GM23338 (cell line): ENCODE results near the gene RILPL1. TPM values are rescaled to one million over a fixed set of nuclear protein-coding genes. Genes with fewer than 3 reads are reported as not detected.
"Not testable (repeated sequence)": the region's sequence is repeated elsewhere in the genome, so short reads cannot be mapped to it uniquely, and the experiment has no call there.

ENCODE experiments used
- ATAC-seq: fragments of 200-7000 bp; cut with Tn5 transposase; 3 replicates; pipeline ENCODE4 v1.9.1; 2020
- DNase-seq: peaks from one replicate; pipeline ENCODE4 v3.0.0-alpha.2; 2015; ENCODE audit warnings: low spot score
- H2AFZ ChIP-seq: fragments of 200-600 bp; sonication (generic); 2 replicates; pipeline ENCODE4 v1.8.0; 2016; ENCODE audit warnings: antibody characterized with exemption, mild to moderate bottlenecking, moderate library complexity
- H3F3A ChIP-seq: fragments of 200-600 bp; sonication (generic); replicated peaks from 2 replicates; pipeline ENCODE4 v1.8.0; 2017; ENCODE audit warnings: antibody characterized with exemption, mixed run types, low read depth
- H3K27ac ChIP-seq: fragments of 200-600 bp; sonication (generic); 2 replicates; pipeline ENCODE4 v1.6.1; 2016; ENCODE audit warnings: low read depth
- H3K27me3 ChIP-seq: fragments of 200-600 bp; sonication (generic); 2 replicates; pipeline ENCODE4 v1.8.0; 2016; ENCODE audit warnings: mild to moderate bottlenecking, mixed run types, moderate library complexity; ENCODE audit not compliant: insufficient read depth
- H3K36me3 ChIP-seq: fragments of 200-600 bp; sonication (generic); 2 replicates; pipeline ENCODE4 v1.8.0; 2016; ENCODE audit warnings: mild to moderate bottlenecking; ENCODE audit not compliant: insufficient read depth
- H3K4me1 ChIP-seq: fragments of 200-600 bp; sonication (generic); 2 replicates; pipeline ENCODE4 v1.8.0; 2016; ENCODE audit warnings: mild to moderate bottlenecking, moderate library complexity; ENCODE audit not compliant: insufficient read depth
- H3K4me2 ChIP-seq: fragments of 200-600 bp; sonication (generic); 2 replicates; pipeline ENCODE4 v1.7.1; 2017; ENCODE audit warnings: mixed run types
- H3K4me3 ChIP-seq: fragments of 200-600 bp; sonication (generic); 2 replicates; pipeline ENCODE4 v1.6.1; 2016; ENCODE audit warnings: mixed run types
- H3K79me2 ChIP-seq: fragments of 200-600 bp; sonication (generic); replicated peaks from 2 replicates; pipeline ENCODE4 v1.8.0; 2017; ENCODE audit warnings: mild to moderate bottlenecking; ENCODE audit not compliant: insufficient read depth
- H3K9me2 ChIP-seq: fragments of 200-600 bp; sonication (generic); 2 replicates; pipeline ENCODE4 v1.8.0; 2017; ENCODE audit not compliant: insufficient read depth
- H4K20me1 ChIP-seq: fragments of 200-600 bp; sonication (generic); replicated peaks from 2 replicates; pipeline ENCODE4 v1.8.0; 2017; ENCODE audit warnings: mild to moderate bottlenecking; ENCODE audit not compliant: insufficient read depth
- H3K27ac Mint-ChIP-seq: 2 replicates; pipeline ENCODE4 v1.8.0; 2020; ENCODE audit warnings: inconsistent platforms, mild to moderate bottlenecking, moderate library complexity, mixed read lengths
- H3K27me3 Mint-ChIP-seq: 3 replicates; pipeline ENCODE4 v1.8.0; 2022; ENCODE audit warnings: low read depth, mild to moderate bottlenecking, moderate library complexity, mixed read lengths, inconsistent platforms; ENCODE audit not compliant: insufficient read depth, poor library complexity
- H3K36me3 Mint-ChIP-seq: 3 replicates; pipeline ENCODE4 v1.8.0; 2021; ENCODE audit warnings: low read depth, mild to moderate bottlenecking, inconsistent platforms, moderate library complexity, mixed read lengths
- H3K4me1 Mint-ChIP-seq: 3 replicates; pipeline ENCODE4 v1.8.0; 2020; ENCODE audit warnings: mild to moderate bottlenecking, inconsistent platforms, mixed read lengths
- H3K4me3 Mint-ChIP-seq: 3 replicates; pipeline ENCODE4 v1.8.0; 2021; ENCODE audit warnings: moderate library complexity, mild to moderate bottlenecking, inconsistent platforms, mixed read lengths
- H3K9me3 Mint-ChIP-seq: 3 replicates; pipeline ENCODE4 v1.8.0; 2020; ENCODE audit warnings: moderate library complexity, mild to moderate bottlenecking, inconsistent platforms, mixed read lengths
- EZH2 ChIP-seq: fragments of 200-600 bp; sonication (generic); IDR thresholded peaks from one replicate; pipeline ENCODE4 v1.8.0; 2017; ENCODE audit warnings: antibody characterized with exemption, mild to moderate bottlenecking, low read depth; ENCODE audit not compliant: unreplicated experiment
- EZH2phosphoT487 ChIP-seq: fragments of 200-600 bp; sonication (generic); IDR thresholded peaks from one replicate; pipeline ENCODE4 v1.8.1; 2018; ENCODE audit warnings: antibody characterized with exemption; ENCODE audit not compliant: unreplicated experiment
- NANOG ChIP-seq: IDR thresholded peaks from 2 replicates; pipeline ENCODE4 v1.6.1; 2016; ENCODE audit warnings: antibody characterized with exemption, borderline replicate concordance
- STAT1 ChIP-seq: IDR thresholded peaks from one replicate; pipeline ENCODE4 v1.6.1; 2016; ENCODE audit warnings: antibody characterized with exemption; ENCODE audit not compliant: unreplicated experiment
- ZNF114 ChIP-seq: fragments of 250-450 bp; sonication (Bioruptor Pico); IDR thresholded peaks from 2 replicates; pipeline ENCODE4 v1.5.0; 2020; ENCODE audit warnings: mild to moderate bottlenecking, moderate library complexity
- polyA plus RNA-seq: library from polyadenylated mRNA; unstranded; fragments of >200 nt; fragmentation: Nextera tagmentation; extraction: Ambion mirVana; gene quantifications from 2 replicates; pipeline ENCODE4 v1.2.1, GENCODE V29; 2016
- total RNA-seq: library from RNA; depleted of rRNA; stranded (reverse); fragments of >200 nt; shearing (Covaris generic); gene quantifications from 2 replicates; pipeline ENCODE4 v1.2.3, GENCODE V29; 2014
- TF ChIP-seq, protein P1 (sequence below): IDR thresholded peaks from one replicate; pipeline ENCODE4 v1.6.1; 2018; ENCODE audit warnings: antibody characterized with exemption; ENCODE audit not compliant: unreplicated experiment
- TF ChIP-seq, protein P2 (sequence below): IDR thresholded peaks from 2 replicates; pipeline ENCODE4 v1.6.1; 2016; ENCODE audit warnings: antibody characterized with exemption
- TF ChIP-seq, protein P3 (sequence below), 2 experiments: fragments of 200-600 bp in 1 of 2; sonication (generic) in 1 of 2; conservative IDR thresholded peaks; 2 replicates each; pipeline versions ENCODE4 v1.5.1 to v1.6.1; 2016 to 2017; ENCODE audit warnings: antibody characterized with exemption in 2 of 2, low read depth in 2 of 2, mild to moderate bottlenecking in 2 of 2, moderate library complexity in 1 of 2

RILPL1 gene
- total and polyA plus RNA-seq, 2 experiments from 2014 or later, result 3.9 to 7.9 TPM

DNA sequence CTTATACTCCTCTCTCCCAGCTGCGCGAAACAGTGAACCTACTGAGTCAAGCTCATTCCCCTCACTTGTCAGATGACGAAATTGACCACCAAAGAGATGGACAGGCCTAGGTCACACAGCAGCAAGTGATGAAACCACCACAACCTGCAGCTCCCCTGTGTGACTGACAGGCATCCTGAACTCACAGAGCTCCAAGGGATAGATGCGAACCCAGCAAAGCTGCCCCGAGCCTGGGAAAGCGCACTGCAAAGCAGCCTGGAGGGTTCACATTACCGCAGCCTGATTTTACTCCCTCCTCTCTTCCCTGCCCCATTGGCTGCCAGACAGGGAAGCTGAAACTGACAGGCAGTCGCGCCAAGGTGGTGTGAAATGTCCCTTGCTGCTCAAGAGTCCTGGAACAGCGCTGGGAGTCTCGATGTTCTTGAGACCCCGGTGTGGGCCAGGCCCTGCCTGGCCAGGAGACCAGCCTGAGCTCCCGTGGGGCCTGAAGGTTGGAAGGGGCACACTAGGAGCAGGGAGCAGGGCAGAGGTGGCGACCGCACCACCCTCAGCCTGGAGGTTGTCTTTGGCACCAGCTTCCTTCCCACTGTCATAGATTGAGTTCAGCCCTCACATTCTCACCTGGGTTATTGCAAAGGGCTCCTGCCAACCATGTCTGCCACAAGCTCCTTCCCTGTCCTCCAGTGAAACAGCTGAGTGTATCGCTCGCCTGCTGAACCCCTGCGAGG lies 39.2 kb downstream of the RILPL1 start (continued):
- TF ChIP-seq STAT1, result no peak
- TF ChIP-seq, protein P1, sequence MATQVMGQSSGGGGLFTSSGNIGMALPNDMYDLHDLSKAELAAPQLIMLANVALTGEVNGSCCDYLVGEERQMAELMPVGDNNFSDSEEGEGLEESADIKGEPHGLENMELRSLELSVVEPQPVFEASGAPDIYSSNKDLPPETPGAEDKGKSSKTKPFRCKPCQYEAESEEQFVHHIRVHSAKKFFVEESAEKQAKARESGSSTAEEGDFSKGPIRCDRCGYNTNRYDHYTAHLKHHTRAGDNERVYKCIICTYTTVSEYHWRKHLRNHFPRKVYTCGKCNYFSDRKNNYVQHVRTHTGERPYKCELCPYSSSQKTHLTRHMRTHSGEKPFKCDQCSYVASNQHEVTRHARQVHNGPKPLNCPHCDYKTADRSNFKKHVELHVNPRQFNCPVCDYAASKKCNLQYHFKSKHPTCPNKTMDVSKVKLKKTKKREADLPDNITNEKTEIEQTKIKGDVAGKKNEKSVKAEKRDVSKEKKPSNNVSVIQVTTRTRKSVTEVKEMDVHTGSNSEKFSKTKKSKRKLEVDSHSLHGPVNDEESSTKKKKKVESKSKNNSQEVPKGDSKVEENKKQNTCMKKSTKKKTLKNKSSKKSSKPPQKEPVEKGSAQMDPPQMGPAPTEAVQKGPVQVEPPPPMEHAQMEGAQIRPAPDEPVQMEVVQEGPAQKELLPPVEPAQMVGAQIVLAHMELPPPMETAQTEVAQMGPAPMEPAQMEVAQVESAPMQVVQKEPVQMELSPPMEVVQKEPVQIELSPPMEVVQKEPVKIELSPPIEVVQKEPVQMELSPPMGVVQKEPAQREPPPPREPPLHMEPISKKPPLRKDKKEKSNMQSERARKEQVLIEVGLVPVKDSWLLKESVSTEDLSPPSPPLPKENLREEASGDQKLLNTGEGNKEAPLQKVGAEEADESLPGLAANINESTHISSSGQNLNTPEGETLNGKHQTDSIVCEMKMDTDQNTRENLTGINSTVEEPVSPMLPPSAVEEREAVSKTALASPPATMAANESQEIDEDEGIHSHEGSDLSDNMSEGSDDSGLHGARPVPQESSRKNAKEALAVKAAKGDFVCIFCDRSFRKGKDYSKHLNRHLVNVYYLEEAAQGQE, result no peak
- TF ChIP-seq, protein P2, sequence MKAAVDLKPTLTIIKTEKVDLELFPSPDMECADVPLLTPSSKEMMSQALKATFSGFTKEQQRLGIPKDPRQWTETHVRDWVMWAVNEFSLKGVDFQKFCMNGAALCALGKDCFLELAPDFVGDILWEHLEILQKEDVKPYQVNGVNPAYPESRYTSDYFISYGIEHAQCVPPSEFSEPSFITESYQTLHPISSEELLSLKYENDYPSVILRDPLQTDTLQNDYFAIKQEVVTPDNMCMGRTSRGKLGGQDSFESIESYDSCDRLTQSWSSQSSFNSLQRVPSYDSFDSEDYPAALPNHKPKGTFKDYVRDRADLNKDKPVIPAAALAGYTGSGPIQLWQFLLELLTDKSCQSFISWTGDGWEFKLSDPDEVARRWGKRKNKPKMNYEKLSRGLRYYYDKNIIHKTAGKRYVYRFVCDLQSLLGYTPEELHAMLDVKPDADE, result no peak
- no peak for TF ChIP-seq EZH2
- no peak for TF ChIP-seq EZH2phosphoT487
- TF ChIP-seq ZNF114 (CRISPR knock-in tag), result no peak

DNA sequence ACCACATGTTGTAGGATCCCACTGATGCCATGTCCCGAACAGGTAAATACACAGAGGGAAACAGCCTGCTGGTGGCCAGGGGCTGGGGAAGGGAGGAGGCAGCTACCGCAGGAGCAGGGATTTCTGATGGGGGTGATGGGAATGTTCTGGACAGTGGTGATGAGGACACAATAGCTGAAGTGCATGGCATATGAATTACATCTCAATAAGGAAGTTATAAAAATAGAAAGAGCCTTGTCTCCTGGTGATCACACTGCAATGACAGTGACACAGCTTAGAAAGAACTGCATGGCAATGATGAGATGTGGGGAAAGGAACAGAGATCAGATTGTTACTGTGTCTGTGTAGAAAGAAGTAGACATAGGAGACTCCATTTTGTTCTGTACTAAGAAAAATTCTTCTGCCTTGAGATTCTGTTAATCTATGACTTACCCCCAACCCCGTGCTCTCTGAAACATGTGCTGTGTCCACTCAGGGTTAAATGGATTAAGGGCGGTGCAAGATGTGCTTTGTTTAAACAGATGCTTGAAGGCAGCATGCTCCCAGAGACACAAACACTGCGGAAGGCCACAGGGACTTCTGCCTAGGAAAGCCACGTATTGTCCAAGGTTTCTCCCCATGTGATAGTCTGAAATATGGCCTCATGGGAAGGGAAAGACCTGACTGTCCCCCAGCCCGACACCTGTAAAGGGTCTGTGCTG lies 41.0 kb downstream of the RILPL1 start:
- not testable (repeated sequence) for H3K4me1 ChIP-seq, H3K36me3 Mint-ChIP-seq, H3K9me3 Mint-ChIP-seq, H3K79me2 ChIP-seq, DNase-seq, H3K27me3 ChIP-seq, H3K27me3 Mint-ChIP-seq, H3K27ac Mint-ChIP-seq, H3K27ac ChIP-seq, H3K4me2 ChIP-seq, H3K9me2 ChIP-seq, H3K4me3 Mint-ChIP-seq, H3K4me3 ChIP-seq, H4K20me1 ChIP-seq, ATAC-seq, H3F3A ChIP-seq, H2AFZ ChIP-seq, H3K36me3 ChIP-seq
- peaks cover 14% of the 10 kb centered on the region for H3K4me1 Mint-ChIP-seq

DNA sequence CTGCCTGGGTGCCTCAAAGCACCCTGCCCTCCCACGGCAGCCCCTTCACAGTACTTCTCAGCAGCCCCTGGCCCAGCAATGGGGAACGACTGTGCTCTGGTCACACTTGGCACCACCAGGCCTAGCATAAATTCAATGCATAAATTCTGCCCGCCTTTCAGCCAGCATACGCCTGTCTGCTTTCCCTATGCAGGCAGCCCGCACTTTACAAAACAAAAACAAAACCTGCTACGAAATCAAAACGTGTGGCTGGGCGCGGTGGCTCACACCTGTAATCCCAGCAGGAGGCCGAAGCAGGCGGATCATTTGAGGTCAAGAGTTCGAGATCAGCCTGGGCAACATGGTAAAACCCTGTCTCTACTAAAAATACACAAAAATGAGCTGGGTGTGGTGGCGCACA lies 42.0 kb downstream of the RILPL1 start:
- H3K4me3 Mint-ChIP-seq, result no peak overlapping the region
- Histone ChIP-seq H3K27ac (no peak overlapping the region), H3F3A (no peaks in the 10 kb centered on the region), H3K9me2 (no peaks in the 10 kb centered on the region), H3K27me3 (no peaks in the 10 kb centered on the region), H4K20me1 (no peaks in the 10 kb centered on the region), H3K4me3 (no peak overlapping the region), H3K36me3 (no peaks in the 10 kb centered on the region), H2AFZ (no peak overlapping the region), H3K79me2 (no peaks in the 10 kb centered on the region), H3K4me2 (no peak overlapping the region), H3K4me1 (no peaks in the 10 kb centered on the region)
- H3K36me3 Mint-ChIP-seq, result no peaks in the 10 kb centered on the region; the same call in 2 of the 3 replicates
- no peak overlapping the region for H3K27ac Mint-ChIP-seq
- no peaks in the 10 kb centered on the region for H3K9me3 Mint-ChIP-seq
- ATAC-seq, result no peak
- H3K4me1 Mint-ChIP-seq, result peaks cover 14% of the 10 kb centered on the region
- no peak for DNase-seq
- peaks cover 6% of the 10 kb centered on the region for H3K27me3 Mint-ChIP-seq
- TF ChIP-seq NANOG (no peak), EZH2phosphoT487 (no peak)
- TF ChIP-seq, protein P3, sequence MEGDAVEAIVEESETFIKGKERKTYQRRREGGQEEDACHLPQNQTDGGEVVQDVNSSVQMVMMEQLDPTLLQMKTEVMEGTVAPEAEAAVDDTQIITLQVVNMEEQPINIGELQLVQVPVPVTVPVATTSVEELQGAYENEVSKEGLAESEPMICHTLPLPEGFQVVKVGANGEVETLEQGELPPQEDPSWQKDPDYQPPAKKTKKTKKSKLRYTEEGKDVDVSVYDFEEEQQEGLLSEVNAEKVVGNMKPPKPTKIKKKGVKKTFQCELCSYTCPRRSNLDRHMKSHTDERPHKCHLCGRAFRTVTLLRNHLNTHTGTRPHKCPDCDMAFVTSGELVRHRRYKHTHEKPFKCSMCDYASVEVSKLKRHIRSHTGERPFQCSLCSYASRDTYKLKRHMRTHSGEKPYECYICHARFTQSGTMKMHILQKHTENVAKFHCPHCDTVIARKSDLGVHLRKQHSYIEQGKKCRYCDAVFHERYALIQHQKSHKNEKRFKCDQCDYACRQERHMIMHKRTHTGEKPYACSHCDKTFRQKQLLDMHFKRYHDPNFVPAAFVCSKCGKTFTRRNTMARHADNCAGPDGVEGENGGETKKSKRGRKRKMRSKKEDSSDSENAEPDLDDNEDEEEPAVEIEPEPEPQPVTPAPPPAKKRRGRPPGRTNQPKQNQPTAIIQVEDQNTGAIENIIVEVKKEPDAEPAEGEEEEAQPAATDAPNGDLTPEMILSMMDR (conservative IDR thresholded peaks at IDR 0.05; ENCODE audit: low read depth in 2 of 2), result no peak
- TF ChIP-seq, protein P1, result no peak
